HG03159 (cell line): Measurements from ENCODE around the gene NACC2.
"Not testable (repeated sequence)": the region's sequence is repeated elsewhere in the genome, so short reads cannot be mapped to it uniquely, and the experiment has no call there.

Experiments
- ATAC-seq: cut with Tn5 transposase; IDR thresholded peaks from one replicate; pipeline ENCODE4 v1.9.1; 2021; ENCODE audit warnings: mild to moderate bottlenecking, moderate library complexity; ENCODE audit not compliant: unreplicated experiment

The NACC2 gene

DNA sequence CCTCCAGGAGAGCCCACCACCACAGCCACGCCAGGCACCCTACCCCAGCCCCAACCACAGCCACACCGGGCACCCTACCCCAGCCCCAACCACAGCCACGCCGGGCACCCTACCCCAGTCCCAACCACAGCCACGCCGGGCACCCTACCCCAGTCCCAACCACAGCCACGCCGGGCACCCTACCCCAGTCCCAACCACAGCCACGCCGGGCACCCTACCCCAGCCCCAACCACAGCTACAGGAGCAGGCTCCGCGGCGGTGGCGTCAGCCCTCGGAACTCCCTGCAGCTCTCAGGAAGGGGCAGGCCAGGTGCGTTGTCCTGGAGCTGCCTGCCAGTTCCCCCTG lies 128.2 kb downstream of the NACC2 start:
- not testable (repeated sequence) for ATAC-seq

DNA sequence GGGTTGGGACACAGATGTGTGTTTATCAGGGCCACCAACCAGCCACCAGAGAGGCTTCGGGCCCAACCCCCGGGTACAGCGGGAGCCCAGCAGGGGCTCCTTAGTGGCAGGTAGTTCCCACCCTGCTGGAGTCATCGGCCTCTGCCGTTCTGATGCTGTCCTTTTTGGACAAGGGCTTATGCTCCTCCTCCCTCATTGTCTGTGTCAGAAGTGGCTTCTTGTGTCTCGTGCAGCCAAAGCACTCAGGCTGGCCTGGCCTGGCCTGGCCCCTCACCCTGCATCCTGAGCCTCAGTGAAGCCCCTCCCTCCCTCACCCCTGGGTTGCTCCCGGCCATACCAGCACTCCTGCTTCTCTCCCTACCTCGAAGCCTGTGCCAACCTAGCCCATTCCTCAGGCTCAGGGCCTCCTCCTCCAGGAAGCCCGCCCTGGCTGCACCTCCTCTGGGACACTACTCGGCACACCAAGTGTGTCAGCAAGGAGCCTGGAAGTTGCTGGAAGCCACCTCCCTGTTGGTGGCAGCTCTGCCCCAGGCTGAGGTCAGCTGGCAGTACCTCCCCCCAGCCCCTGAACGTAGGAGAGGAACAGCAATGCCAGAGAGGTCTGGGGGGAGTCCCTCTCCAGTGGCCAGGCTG lies 129.8 kb downstream of the NACC2 start:
- no peak for ATAC-seq

DNA sequence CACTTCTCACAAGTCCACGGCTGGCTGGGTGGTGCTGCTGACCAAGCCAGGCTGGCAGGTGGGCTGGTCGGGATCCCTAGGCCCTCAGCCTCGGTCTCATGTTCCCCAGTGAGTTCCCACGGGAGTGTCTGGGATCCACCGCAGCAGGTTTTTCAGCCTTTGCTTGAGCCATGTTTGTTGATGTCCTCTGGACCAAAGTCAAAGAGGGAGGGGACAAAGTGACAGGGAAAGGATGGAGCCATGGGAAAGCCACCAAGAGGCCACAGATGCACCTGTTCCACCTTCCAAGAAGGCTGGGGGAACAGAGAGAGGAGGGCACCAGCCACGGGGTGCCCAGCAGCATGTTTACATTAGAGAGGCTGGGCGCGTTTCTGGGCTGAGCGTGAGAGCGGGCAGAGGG lies 131.2 kb downstream of the NACC2 start:
- ATAC-seq: no peak

DNA sequence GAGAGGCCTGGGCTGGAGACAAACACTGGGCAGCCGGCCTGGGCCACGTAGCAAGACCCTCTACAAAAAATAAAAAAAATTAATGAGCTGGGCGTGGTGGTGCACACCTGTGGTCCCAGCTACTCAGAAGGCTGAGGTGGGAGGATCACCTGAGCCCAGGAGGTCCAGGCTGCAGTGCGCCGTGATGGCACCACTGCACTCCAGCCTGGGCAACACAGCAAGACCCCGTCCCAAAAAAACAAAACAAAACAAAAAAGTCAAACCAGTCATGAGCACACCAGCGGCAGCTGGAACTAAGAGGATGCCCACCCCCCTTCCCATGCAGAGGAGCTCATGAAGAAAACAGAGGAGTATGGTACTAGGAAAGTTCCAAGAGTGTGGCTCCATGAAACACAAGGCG lies 131.8 kb downstream of the NACC2 start:
- ATAC-seq: no peak

DNA sequence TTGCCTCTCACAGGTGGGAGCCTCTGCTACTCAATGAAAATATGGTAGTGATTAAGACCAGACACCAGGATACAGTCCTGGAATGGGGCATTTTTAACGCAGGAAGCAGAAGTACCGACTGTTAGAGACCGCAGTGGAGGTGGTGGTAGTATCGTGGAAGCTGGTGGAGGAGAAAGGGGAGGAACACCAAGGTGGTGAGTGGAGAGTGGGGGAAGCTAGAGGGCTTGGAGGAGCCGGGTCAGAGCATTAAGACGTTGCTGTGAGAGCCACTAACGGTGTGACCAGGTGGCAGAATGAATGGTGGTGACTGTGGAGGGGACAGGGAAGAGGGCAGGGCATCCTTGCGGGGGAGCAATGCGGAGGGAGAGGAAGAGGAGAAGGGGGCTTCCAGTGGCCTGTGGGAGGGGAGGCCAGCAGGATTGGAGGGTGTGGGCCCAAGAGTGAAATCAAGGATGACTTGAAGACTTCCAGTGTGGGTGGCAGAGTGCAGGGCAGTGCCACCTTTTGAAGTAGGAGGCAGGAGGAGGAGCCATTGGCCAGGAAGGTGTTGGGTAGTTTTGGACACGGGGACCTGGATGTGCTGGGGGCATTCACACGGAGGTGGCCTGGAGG lies 132.3 kb downstream of the NACC2 start:
- ATAC-seq: no peak

DNA sequence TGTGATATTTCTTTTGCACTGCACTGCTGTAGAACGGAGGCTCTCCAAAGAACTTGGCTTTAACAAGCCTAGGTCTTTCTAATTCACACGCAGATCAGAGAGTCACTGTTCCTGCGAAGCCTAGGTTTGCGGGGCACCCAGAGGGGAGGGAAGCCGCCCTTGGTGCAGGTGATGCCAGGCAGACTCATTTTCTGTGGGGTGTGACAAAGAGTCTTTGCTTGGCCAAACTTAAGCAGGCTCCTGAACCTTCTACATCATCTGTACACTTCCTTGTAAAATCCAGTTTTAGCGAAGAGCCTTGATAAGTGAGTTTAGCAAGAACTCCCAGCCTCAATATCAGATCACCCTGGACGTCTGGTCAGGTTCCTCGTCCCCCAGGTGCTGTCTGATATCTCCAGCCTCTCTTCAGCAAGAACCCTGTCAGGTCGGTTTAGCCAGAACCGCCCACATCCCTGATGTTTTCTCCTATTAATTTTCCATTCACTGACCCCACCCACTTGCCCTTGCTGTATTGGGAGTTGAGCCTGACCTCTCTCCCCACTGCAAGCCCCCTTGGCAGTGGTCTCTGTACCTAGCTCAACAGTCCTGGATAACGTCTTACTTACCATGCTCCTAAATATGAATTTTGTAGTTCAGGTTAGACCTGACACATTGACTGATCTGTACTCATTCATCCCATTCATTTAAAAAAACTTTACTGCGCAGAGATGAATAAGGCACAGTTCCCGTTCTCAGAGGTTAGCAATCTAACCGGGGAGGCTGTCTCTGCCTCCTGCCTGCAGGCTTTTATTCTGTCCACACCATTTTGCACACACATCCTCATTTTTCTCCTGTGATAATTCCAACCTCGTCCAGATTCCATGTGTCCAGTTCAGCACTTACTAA lies 133.0 kb downstream of the NACC2 start:
- no peak for ATAC-seq

DNA sequence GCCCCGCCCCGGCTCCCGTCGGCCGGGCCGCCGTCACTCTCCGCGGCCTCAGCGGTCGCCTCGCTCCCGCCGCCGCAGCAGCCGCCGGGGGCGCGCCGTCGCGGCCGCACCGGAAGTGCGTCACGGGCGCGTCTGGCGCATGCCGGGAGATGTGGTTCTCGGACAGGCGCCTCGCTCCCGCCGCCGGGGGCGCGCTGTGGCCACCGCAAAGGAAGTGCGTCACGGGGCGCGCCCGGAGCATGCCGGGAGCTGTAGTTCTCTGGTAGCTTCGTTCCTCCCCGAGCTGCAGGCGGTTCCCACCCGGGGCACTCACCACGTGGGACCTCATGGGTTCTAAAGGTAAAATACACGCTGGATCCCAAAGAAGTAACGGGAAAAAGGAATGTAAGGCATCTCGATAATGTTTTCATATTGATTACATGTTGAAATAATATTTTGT lies 133.8 kb downstream of the NACC2 start, which contains the start of gene UBAC1:
Gene UBAC1, minus strand, starts transcription at position 97 of the 439 bp plus-strand sequence. CDS start 211 bp downstream, outside the sequence.
- ATAC-seq: peak; percentile 90

DNA sequence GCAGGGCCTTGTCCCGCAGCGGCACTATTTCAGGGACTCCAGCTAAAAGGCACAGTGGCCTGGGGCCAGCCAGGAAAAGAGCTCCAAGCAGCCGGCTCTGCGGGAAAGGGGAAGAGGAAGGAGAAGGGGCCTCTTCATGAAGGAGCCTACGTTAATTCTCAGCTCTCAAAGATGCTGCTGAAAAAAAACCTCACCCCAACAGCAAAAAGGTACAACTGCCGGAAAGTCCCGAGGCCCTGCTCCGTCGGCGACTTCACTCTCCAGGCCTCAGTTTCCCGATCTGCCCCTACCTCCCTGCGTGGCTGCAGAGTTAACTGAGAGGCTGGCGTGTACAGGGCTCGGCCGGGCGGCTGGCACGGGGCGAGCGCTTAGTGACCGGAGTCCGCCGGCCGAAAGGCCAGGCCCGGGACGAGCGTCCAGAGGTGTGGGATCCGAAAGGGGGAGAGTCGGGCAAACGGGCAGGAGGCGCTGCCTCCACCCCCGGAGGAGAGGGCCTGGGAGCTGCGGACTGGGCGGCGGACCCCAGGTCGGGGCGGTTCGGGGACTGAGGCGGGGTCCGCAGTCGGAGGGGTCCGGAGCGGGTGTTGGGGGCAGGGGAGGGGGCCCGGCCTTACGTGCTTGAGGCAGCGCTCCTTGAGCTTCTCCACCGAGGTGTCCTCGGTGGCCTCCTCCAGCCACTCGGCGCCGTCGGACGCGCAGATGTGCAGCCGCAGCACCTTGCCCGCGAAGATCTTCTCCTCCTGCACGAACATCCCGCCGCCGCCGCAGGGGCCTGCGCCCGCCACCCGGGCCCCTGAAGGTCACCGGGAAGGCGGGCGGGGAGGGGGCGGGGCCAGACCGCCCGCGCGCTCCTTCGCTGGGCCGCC lies 134.4 kb downstream of the NACC2 start:
- no peak for ATAC-seq

DNA sequence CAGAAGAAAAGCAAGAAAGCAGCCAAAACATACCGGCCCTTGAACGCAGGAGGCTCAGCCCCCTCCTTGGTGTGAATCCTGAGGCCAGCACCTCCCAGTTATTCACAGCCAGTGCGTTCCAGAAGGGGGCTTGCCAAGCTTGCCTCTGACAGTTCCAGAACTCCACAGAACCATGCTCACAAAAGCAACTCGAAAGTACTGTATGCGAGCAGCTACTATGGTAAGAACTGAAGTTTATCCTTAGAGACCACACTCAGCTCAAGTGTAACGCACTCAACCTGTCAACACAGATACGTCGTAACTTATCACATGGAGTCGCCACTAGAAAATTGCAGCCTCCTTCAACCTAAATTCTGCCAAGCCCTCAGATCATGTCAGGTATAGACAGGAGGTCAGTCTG lies 135.3 kb downstream of the NACC2 start:
- no peak for ATAC-seq

DNA sequence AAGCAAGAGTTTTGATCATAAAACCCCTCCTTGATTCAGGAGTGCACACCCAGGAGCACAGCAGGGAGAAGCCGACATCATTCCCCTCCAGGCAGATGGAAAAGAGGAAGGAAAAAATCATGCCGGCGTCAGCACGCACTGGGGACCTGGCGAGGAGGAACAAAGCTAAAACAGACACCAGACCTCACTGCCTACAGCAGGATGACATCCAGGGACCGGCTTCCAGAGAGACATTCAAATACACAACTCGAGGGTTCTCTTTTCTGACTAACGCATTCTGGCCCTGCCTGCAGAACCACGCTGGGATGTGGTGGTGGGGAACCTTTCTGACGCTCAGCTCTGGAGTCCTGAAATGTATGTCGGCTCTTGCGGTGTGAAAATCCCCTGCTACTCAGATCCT lies 136.6 kb downstream of the NACC2 start:
- no peak for ATAC-seq

DNA sequence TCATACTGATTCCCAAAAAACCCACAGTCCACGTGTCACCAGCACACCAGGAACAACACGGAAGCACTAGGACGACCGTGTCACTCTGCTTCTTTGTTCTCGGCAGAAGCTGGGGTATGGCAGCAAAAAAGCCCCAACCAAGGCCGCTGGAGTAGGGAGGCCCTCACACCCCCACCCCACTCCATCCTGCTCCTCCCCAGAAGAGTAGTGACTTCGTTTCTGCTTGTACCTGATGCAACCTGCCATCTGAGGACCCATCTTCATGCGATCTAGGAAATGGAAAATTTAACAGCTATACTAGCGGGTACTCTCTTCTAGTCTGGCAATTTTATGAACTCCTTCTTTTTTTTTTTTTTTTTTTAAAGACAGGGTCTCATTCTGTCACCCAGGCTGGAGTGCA lies 137.7 kb downstream of the NACC2 start:
- ATAC-seq: no peak

DNA sequence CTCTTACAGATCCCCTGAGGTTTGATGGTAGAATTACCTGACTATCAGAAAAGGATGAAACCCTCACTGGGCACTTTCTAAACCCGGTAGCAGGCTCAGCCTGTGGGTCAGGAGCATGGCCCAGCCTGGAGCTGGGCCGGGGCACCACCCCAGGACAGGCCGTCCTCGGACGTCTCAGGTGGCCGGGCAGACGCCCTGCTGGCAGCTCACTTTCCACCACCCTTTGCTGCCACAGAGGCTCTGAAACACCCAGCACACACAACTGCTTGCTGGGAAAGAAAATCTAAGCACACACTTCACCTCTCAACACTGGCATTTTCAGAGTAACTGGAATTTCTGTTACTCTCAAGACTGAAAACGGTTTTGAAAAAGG lies 138.3 kb downstream of the NACC2 start:
- ATAC-seq: no peak
